Measurements from ENCODE around the gene INSM2. TPM values are rescaled to one million over a fixed set of nuclear protein-coding genes. Genes with fewer than 3 reads are reported as not detected.
A peak's percentile ranks its signal among the peaks of the same experiment; 100 is the strongest.

The INSM2 gene
- total and polyA plus RNA-seq, 4 donors: under 0.01 TPM; not detected in 3

GRCh38 chr14:35504260-35504659, 29.7 kb upstream of the INSM2 start:
- Histone ChIP-seq H3K4me1 (ENCODE audit: control insufficient read depth in 4 of 4, insufficient read depth in 4 of 4, low read length in 3 of 4) (no peaks in the 10 kb centered on the region), H3K9ac (ENCODE audit: low read depth in 1 of 2, low read length in 2 of 2) (no peak overlapping the region), H3K27me3 (ENCODE audit: control insufficient read depth in 4 of 4, insufficient read depth in 4 of 4, low read length in 3 of 4) (no peaks in the 10 kb centered on the region), H3K36me3 (ENCODE audit: control insufficient read depth in 4 of 4, insufficient read depth in 3 of 4, low read depth in 1 of 4, low read length in 3 of 4) (no peaks in the 10 kb centered on the region), H3K9me3 (ENCODE audit: control insufficient read depth in 4 of 4, low read length in 3 of 4) (peaks cover 0 to 1% (median 0%) of the 10 kb centered on the region in 4 donors), H3K4me3 (ENCODE audit: low read depth in 1 of 3, low read length in 3 of 3) (no peak overlapping the region), H3K27ac (ENCODE audit: low read depth in 1 of 2, low read length in 2 of 2) (no peak overlapping the region)
- WGBS: 30% methylated on average over 1 of the region's 1 CpG
- no peak for DNase-seq (ENCODE audit: low spot score)
- TF ChIP-seq RXRA (IDR thresholded peaks at IDR 0.05): no peak
- TF ChIP-seq HNF4A (conservative IDR thresholded peaks at IDR 0.05): peak in 1 of 2 donors; percentile 18
- no peak for TF ChIP-seq YY1 (IDR thresholded peaks at IDR 0.05)
- TF ChIP-seq GABPA (IDR thresholded peaks at IDR 0.05 in 1 of 2, conservative IDR thresholded peaks at IDR 0.05 in 1 of 2): no peak
- no peak for TF ChIP-seq TAF1 (conservative IDR thresholded peaks at IDR 0.05)
- no peak for TF ChIP-seq SP1 (IDR thresholded peaks at IDR 0.05)

- no peak for DNase-seq (ENCODE audit: low spot score)
- 85% methylated on average over 6 of the region's 6 CpGs for WGBS
- Histone ChIP-seq H3K27me3 (ENCODE audit: control insufficient read depth in 4 of 4, insufficient read depth in 4 of 4, low read length in 3 of 4) (no peaks in the 10 kb centered on the region), H3K4me3 (ENCODE audit: low read depth in 1 of 3, low read length in 3 of 3) (no peak overlapping the region), H3K36me3 (ENCODE audit: control insufficient read depth in 4 of 4, insufficient read depth in 3 of 4, low read depth in 1 of 4, low read length in 3 of 4) (no peaks in the 10 kb centered on the region), H3K9me3 (ENCODE audit: control insufficient read depth in 4 of 4, low read length in 3 of 4) (no peaks in the 10 kb centered on the region), H3K4me1 (ENCODE audit: control insufficient read depth in 4 of 4, insufficient read depth in 4 of 4, low read length in 3 of 4) (no peaks in the 10 kb centered on the region), H3K27ac (ENCODE audit: low read depth in 1 of 2, low read length in 2 of 2) (no peak overlapping the region), H3K9ac (ENCODE audit: low read depth in 1 of 2, low read length in 2 of 2) (no peak overlapping the region)
- no peak for TF ChIP-seq FOXA2 (IDR thresholded peaks at IDR 0.05)
- TF ChIP-seq MAX (IDR thresholded peaks at IDR 0.05): no peak
- TF ChIP-seq HNF4G (IDR thresholded peaks at IDR 0.05): no peak
- no peak for TF ChIP-seq JUND (IDR thresholded peaks at IDR 0.05)
- no peak for TF ChIP-seq YY1 (IDR thresholded peaks at IDR 0.05)
- no peak for TF ChIP-seq GABPA (IDR thresholded peaks at IDR 0.05 in 1 of 2, conservative IDR thresholded peaks at IDR 0.05 in 1 of 2)
- no peak for TF ChIP-seq REST (IDR thresholded peaks at IDR 0.05)
- no peak for TF ChIP-seq CTCF (IDR thresholded peaks at IDR 0.05; ENCODE audit: low read depth, low read length, missing input control)
- TF ChIP-seq EGR1 (IDR thresholded peaks at IDR 0.05; ENCODE audit: low read depth in 2 of 2): no peak
Observed at GRCh38 chr14:35506461-35506860, 27.5 kb upstream of the INSM2 start.

GRCh38 chr14:35506927-35507326, 27.0 kb upstream of the INSM2 start:
- no peaks in the 10 kb centered on the region for H3K9me3 ChIP-seq (ENCODE audit: control insufficient read depth in 4 of 4, low read length in 3 of 4)
- no peak for DNase-seq (ENCODE audit: low spot score)
- H3K4me3 ChIP-seq (ENCODE audit: low read depth in 1 of 3, low read length in 3 of 3): no peak overlapping the region
- no peak overlapping the region for H3K27ac ChIP-seq (ENCODE audit: low read depth in 1 of 2, low read length in 2 of 2)
- H3K27me3 ChIP-seq (ENCODE audit: control insufficient read depth in 4 of 4, insufficient read depth in 4 of 4, low read length in 3 of 4): no peaks in the 10 kb centered on the region
- no peaks in the 10 kb centered on the region for H3K4me1 ChIP-seq (ENCODE audit: control insufficient read depth in 4 of 4, insufficient read depth in 4 of 4, low read length in 3 of 4)
- H3K36me3 ChIP-seq (ENCODE audit: control insufficient read depth in 4 of 4, insufficient read depth in 3 of 4, low read depth in 1 of 4, low read length in 3 of 4): no peaks in the 10 kb centered on the region
- no peak overlapping the region for H3K9ac ChIP-seq (ENCODE audit: low read depth in 1 of 2, low read length in 2 of 2)
- no peak for TF ChIP-seq EGR1 (IDR thresholded peaks at IDR 0.05; ENCODE audit: low read depth in 2 of 2)
- TF ChIP-seq JUND (IDR thresholded peaks at IDR 0.05): no peak
- no peak for TF ChIP-seq FOXA2 (IDR thresholded peaks at IDR 0.05)
- TF ChIP-seq RXRA (IDR thresholded peaks at IDR 0.05): no peak
- TF ChIP-seq ATF3 (IDR thresholded peaks at IDR 0.05): no peak
- TF ChIP-seq HNF4G (IDR thresholded peaks at IDR 0.05): no peak
- TF ChIP-seq FOXA1 (IDR thresholded peaks at IDR 0.05): no peak
- TF ChIP-seq GABPA (IDR thresholded peaks at IDR 0.05 in 1 of 2, conservative IDR thresholded peaks at IDR 0.05 in 1 of 2): no peak
- no peak for TF ChIP-seq MAX (IDR thresholded peaks at IDR 0.05)
- TF ChIP-seq CTCF (IDR thresholded peaks at IDR 0.05; ENCODE audit: low read depth, low read length, missing input control): no peak
